ENCODE results near the gene DYNLL1.

DYNLL1 gene

GRCh38 chr12:120542166-120542565, 46.3 kb downstream of the DYNLL1 start:
- Histone ChIP-seq H3K27ac (peak overlapping the region in 1 of 2 donors; percentile 96), H3K27me3 (no peaks in the 10 kb centered on the region), H3K4me3 (no peak overlapping the region)

GRCh38 chr12:120544691-120545090, 48.8 kb downstream of the DYNLL1 start:
- H3K4me3 ChIP-seq, result no peak overlapping the region
- H3K9me3 ChIP-seq, result no peaks in the 10 kb centered on the region
- intact Hi-C loops (cut with DNase I; ENCODE audit: low total_unique reads), result no loop called here
- no peaks in the 10 kb centered on the region for H3K27me3 ChIP-seq
- no peak for TF ChIP-seq CTCF (IDR thresholded peaks at IDR 0.05)
- peaks cover 29 to 45% (median 35%) of the 10 kb centered on the region in 3 donors for H3K36me3 ChIP-seq
- DNase-seq, result no peak
- no peak overlapping the region for H3K27ac ChIP-seq
- peaks cover 0 to 68% (median 43%) of the 10 kb centered on the region in 4 donors for H3K4me1 ChIP-seq

More at GRCh38 chr12:120542166-120542565, 46.3 kb downstream of the DYNLL1 start:
- no peak for DNase-seq
- H3K36me3 ChIP-seq, result peaks cover 7 to 20% (median 11%) of the 10 kb centered on the region in 3 donors
- intact Hi-C loops (cut with DNase I; ENCODE audit: low total_unique reads), result no loop called here
- H3K9me3 ChIP-seq, result no peaks in the 10 kb centered on the region
- H3K4me1 ChIP-seq, result peaks cover 9 to 85% (median 61%) of the 10 kb centered on the region in 4 donors
- TF ChIP-seq CTCF (IDR thresholded peaks at IDR 0.05), result no peak

- Histone ChIP-seq H3K27ac (no peak overlapping the region), H3K36me3 (peaks cover 29 to 51% (median 35%) of the 10 kb centered on the region in 3 donors)
These were observed 50.1 kb downstream of the DYNLL1 start for GRCh38 chr12:120546050-120546386.

More at GRCh38 chr12:120546050-120546386, 50.1 kb downstream of the DYNLL1 start:
- no peak for TF ChIP-seq CTCF (IDR thresholded peaks at IDR 0.05)
- Histone ChIP-seq H3K4me1 (peaks cover 0 to 68% (median 39%) of the 10 kb centered on the region in 4 donors), H3K27me3 (no peaks in the 10 kb centered on the region), H3K4me3 (no peak overlapping the region), H3K9me3 (no peaks in the 10 kb centered on the region)
- intact Hi-C loops (cut with DNase I; ENCODE audit: low total_unique reads), result no loop called here
- no peak for DNase-seq

All from tibial artery (tissue), 4 donors.